Endothelial cell of umbilical vein (primary cell): ENCODE results near the gene FAHD2B.
"Not testable (repeated sequence)": the region's sequence is repeated elsewhere in the genome, so short reads cannot be mapped to it uniquely, and the experiment has no call there.

ENCODE experiments used
- CTCF ChIP-seq, 2 donors: IDR thresholded peaks; 1 replicate in 1 of 2; 2 replicates in 1 of 2; pipeline ENCODE4 v1.5.1; 2011; ENCODE audit warnings: low read length in 2 of 2, mild to moderate bottlenecking in 2 of 2, moderate library complexity in 2 of 2, control low read depth in 1 of 2, inconsistent platforms in 1 of 2, low read depth in 1 of 2; ENCODE audit not compliant: insufficient read depth in 1 of 2; ENCODE audit errors: extremely low read depth in 1 of 2
- EZH2 ChIP-seq: IDR thresholded peaks from 2 replicates; pipeline ENCODE4 v1.6.1; 2012; ENCODE audit warnings: borderline replicate concordance, low read depth, mild to moderate bottlenecking, moderate library complexity, low read length, inconsistent platforms; ENCODE audit not compliant: severe bottlenecking
- MAX ChIP-seq: IDR thresholded peaks from 2 replicates; pipeline ENCODE4 v1.6.1; 2011; ENCODE audit not compliant: insufficient read depth, insufficient read length
- POLR2A ChIP-seq: IDR thresholded peaks from 2 replicates; pipeline ENCODE4 v1.6.1; 2012; ENCODE audit warnings: low read depth, mild to moderate bottlenecking, control low read depth, low read length
- POLR2AphosphoS5 ChIP-seq: IDR thresholded peaks from 2 replicates; pipeline ENCODE4 v1.6.1; 2012; ENCODE audit warnings: low read depth, mild to moderate bottlenecking, control low read depth, low read length, moderate library complexity; ENCODE audit not compliant: insufficient read depth

GRCh38 chr2:97050032-97050431, 44.6 kb downstream of the FAHD2B start:
- TF ChIP-seq CTCF (IDR thresholded peaks at IDR 0.05; ENCODE audit: extremely low read depth in 1 of 2, insufficient read depth in 1 of 2, low read depth in 1 of 2, low read length in 2 of 2); EZH2; MAX; POLR2AphosphoS5; POLR2A: not testable (repeated sequence)
